Activated T-cell treated with anti-CD3 and anti-CD28 coated beads, Interleukin-2, amount 50 U/mL, for 4 hours (primary cell): Measurements from ENCODE around the gene STK4. TPM values are rescaled to one million over a fixed set of nuclear protein-coding genes. Genes with fewer than 3 reads are reported as not detected.

Experiments
- total RNA-seq, 3 donors: library from RNA; stranded (reverse); gene quantifications; one replicate each; pipeline ENCODE4 v1.2.1, GENCODE V29; 2021

STK4 gene
- total RNA-seq, 3 donors from 2014 or later = 134 to 157 (median 149) TPM

Other genes with a start within 250 kb of the STK4 start
- gene KCNK15, start 220.6 kb upstream of the STK4 start, total RNA-seq = 1 to 10 TPM in 2 of 3 donors, under 1 TPM in 1; 0.96 to 1.6 (median 1.1) TPM
- under 1 TPM in 2 of 3 donors, not detected in 1; 0.03 to 0.15 TPM for gene RIMS4, start 156.0 kb upstream of the STK4 start, total RNA-seq
- 100 to 1,000 TPM; 278 to 293 (median 280) TPM for gene YWHAB, start 80.8 kb upstream of the STK4 start, total RNA-seq
- gene PABPC1L, start 56.5 kb upstream of the STK4 start, total RNA-seq = 10 to 100 TPM; 46.2 to 63.0 (median 50.2) TPM
- 10 to 100 TPM; 70.8 to 76.6 (median 71.6) TPM for gene TOMM34, start 6.1 kb upstream of the STK4 start, total RNA-seq
- gene KCNS1, start 134.6 kb downstream of the STK4 start, total RNA-seq = under 1 TPM; 0.13 to 0.37 (median 0.16) TPM
- gene WFDC5, start 148.7 kb downstream of the STK4 start, total RNA-seq = not detected
- gene WFDC12, start 158.0 kb downstream of the STK4 start, total RNA-seq = not detected
- gene PI3, start 208.4 kb downstream of the STK4 start, total RNA-seq = under 1 TPM in 1 of 3 donors, not detected in 2; 0.52 TPM
- gene SEMG1, start 240.5 kb downstream of the STK4 start, total RNA-seq = not detected